ENCODE data around the gene SNAPC5. TPM values are rescaled to one million over a fixed set of nuclear protein-coding genes. Genes with fewer than 3 reads are reported as not detected.

SNAPC5 gene
- polyA plus RNA-seq, result 10 to 100 TPM; 48.9 to 88.4 (median 49.8) TPM

GRCh38 chr15:66497502-66498455 lies at the start of gene SNAPC5:
SNAPC5 (minus strand) TSS chr15:66497762; CDS start chr15:66497731, 31 bp downstream.
- H3K9me3 Mint-ChIP-seq, result no peaks in the 10 kb centered on the region
- H3K4me1 Mint-ChIP-seq, result peaks cover 34 to 51% of the 10 kb centered on the region in 2 donors
- H3K36me3 Mint-ChIP-seq, result peaks cover 22 to 58% (median 29%) of the 10 kb centered on the region in 3 donors
- peak; percentile 96 to 97 (median 97) for DNase-seq
- H3K27ac Mint-ChIP-seq, result peak within 1 kb of the TSS; percentile 96 to 98 (median 97)
- peak within 1 kb of the TSS; percentile 91 to 97 (median 95) for H3K4me3 Mint-ChIP-seq
- peaks cover 8 to 18% (median 9%) of the 10 kb centered on the region in 3 donors for H3K27me3 Mint-ChIP-seq (ENCODE audit: low read depth in 3 of 3)

- H3K36me3 Mint-ChIP-seq, result peaks cover 21 to 30% (median 25%) of the 10 kb centered on the region in 3 donors
Observed at GRCh38 chr15:66545255-66545654, 47.7 kb upstream of the SNAPC5 start.

GRCh38 chr15:66542896-66543295 lies 45.3 kb upstream of the SNAPC5 start:
- H3K4me3 Mint-ChIP-seq, result no peak overlapping the region
- no peaks in the 10 kb centered on the region for H3K4me1 Mint-ChIP-seq
- no peaks in the 10 kb centered on the region for H3K9me3 Mint-ChIP-seq
- no peak overlapping the region for H3K27ac Mint-ChIP-seq
- peaks cover 27 to 35% (median 28%) of the 10 kb centered on the region in 3 donors for H3K36me3 Mint-ChIP-seq
- DNase-seq, result no peak
- H3K27me3 Mint-ChIP-seq (ENCODE audit: low read depth in 3 of 3), result no peaks in the 10 kb centered on the region

More at GRCh38 chr15:66545255-66545654, 47.7 kb upstream of the SNAPC5 start:
- Mint-ChIP-seq H3K4me1 (no peaks in the 10 kb centered on the region), H3K27ac (no peak overlapping the region), H3K9me3 (no peaks in the 10 kb centered on the region), H3K4me3 (no peak overlapping the region), H3K27me3 (ENCODE audit: low read depth in 3 of 3) (no peaks in the 10 kb centered on the region)
- DNase-seq, result no peak

GRCh38 chr15:66535056-66535455 lies 37.5 kb upstream of the SNAPC5 start:
- Mint-ChIP-seq H3K27me3 (ENCODE audit: low read depth in 3 of 3) (no peaks in the 10 kb centered on the region), H3K4me1 (no peaks in the 10 kb centered on the region), H3K4me3 (no peak overlapping the region), H3K36me3 (peaks cover 18 to 36% (median 24%) of the 10 kb centered on the region in 3 donors), H3K9me3 (no peaks in the 10 kb centered on the region), H3K27ac (no peak overlapping the region)
- DNase-seq, result no peak

- Mint-ChIP-seq H3K27ac (no peak overlapping the region), H3K4me1 (no peaks in the 10 kb centered on the region), H3K4me3 (no peak overlapping the region), H3K27me3 (ENCODE audit: low read depth in 3 of 3) (no peaks in the 10 kb centered on the region), H3K36me3 (peaks cover 13 to 33% (median 26%) of the 10 kb centered on the region in 3 donors), H3K9me3 (no peaks in the 10 kb centered on the region)
- no peak for DNase-seq
Observed at GRCh38 chr15:66524838-66525237, 27.3 kb upstream of the SNAPC5 start.

GRCh38 chr15:66523926-66524325 lies 26.4 kb upstream of the SNAPC5 start:
- H3K27ac Mint-ChIP-seq, result no peak overlapping the region
- DNase-seq, result no peak
- no peaks in the 10 kb centered on the region for H3K9me3 Mint-ChIP-seq
- H3K36me3 Mint-ChIP-seq, result peaks cover 8 to 28% (median 20%) of the 10 kb centered on the region in 3 donors
- H3K4me3 Mint-ChIP-seq, result no peak overlapping the region
- H3K27me3 Mint-ChIP-seq (ENCODE audit: low read depth in 3 of 3), result no peaks in the 10 kb centered on the region
- H3K4me1 Mint-ChIP-seq, result no peaks in the 10 kb centered on the region

- DNase-seq, result no peak
- Mint-ChIP-seq H3K27me3 (ENCODE audit: low read depth in 3 of 3) (no peaks in the 10 kb centered on the region), H3K4me3 (no peak overlapping the region), H3K9me3 (no peaks in the 10 kb centered on the region), H3K27ac (peak overlapping the region in 1 of 6 donors; percentile 64), H3K4me1 (no peaks in the 10 kb centered on the region), H3K36me3 (peaks cover 12 to 22% (median 20%) of the 10 kb centered on the region in 3 donors)
Observed at GRCh38 chr15:66515901-66516322, 18.4 kb upstream of the SNAPC5 start.

- peaks cover 12 to 21% (median 20%) of the 10 kb centered on the region in 3 donors for H3K36me3 Mint-ChIP-seq
- H3K4me3 Mint-ChIP-seq, result no peak overlapping the region
- no peak overlapping the region for H3K27ac Mint-ChIP-seq
- no peaks in the 10 kb centered on the region for H3K9me3 Mint-ChIP-seq
- H3K4me1 Mint-ChIP-seq, result no peaks in the 10 kb centered on the region
- DNase-seq, result no peak
- H3K27me3 Mint-ChIP-seq (ENCODE audit: low read depth in 3 of 3), result no peaks in the 10 kb centered on the region
Observed at GRCh38 chr15:66514586-66514985, 17.0 kb upstream of the SNAPC5 start.

- Mint-ChIP-seq H3K36me3 (no peaks in the 10 kb centered on the region), H3K27me3 (ENCODE audit: low read depth in 3 of 3) (peaks cover 10 to 12% (median 11%) of the 10 kb centered on the region in 3 donors), H3K27ac (no peak overlapping the region), H3K4me3 (no peak overlapping the region), H3K9me3 (no peaks in the 10 kb centered on the region), H3K4me1 (peaks cover 25 to 33% of the 10 kb centered on the region in 2 donors)
- DNase-seq, result no peak
Observed at GRCh38 chr15:66508293-66508883, 10.8 kb upstream of the SNAPC5 start.

- peaks cover 36 to 51% of the 10 kb centered on the region in 2 donors for H3K4me1 Mint-ChIP-seq
- H3K27ac Mint-ChIP-seq, result peak overlapping the region; percentile 97 to 100 (median 98)
- H3K36me3 Mint-ChIP-seq, result peaks cover 3 to 20% (median 4%) of the 10 kb centered on the region in 3 donors
- no peak for DNase-seq
- no peaks in the 10 kb centered on the region for H3K9me3 Mint-ChIP-seq
- peak overlapping the region; percentile 96 to 100 (median 99) for H3K4me3 Mint-ChIP-seq
- peaks cover 10 to 14% (median 12%) of the 10 kb centered on the region in 3 donors for H3K27me3 Mint-ChIP-seq (ENCODE audit: low read depth in 3 of 3)
Observed at GRCh38 chr15:66505818-66506217, 8.3 kb upstream of the SNAPC5 start.

- peak overlapping the region; percentile 97 to 100 (median 98) for H3K27ac Mint-ChIP-seq
- peak overlapping the region; percentile 96 to 100 (median 99) for H3K4me3 Mint-ChIP-seq
- H3K4me1 Mint-ChIP-seq, result peaks cover 36 to 52% of the 10 kb centered on the region in 2 donors
- DNase-seq, result no peak
- H3K27me3 Mint-ChIP-seq (ENCODE audit: low read depth in 3 of 3), result peaks cover 10 to 14% (median 12%) of the 10 kb centered on the region in 3 donors
- peaks cover 4 to 24% (median 8%) of the 10 kb centered on the region in 3 donors for H3K36me3 Mint-ChIP-seq
- no peaks in the 10 kb centered on the region for H3K9me3 Mint-ChIP-seq
Observed at GRCh38 chr15:66505430-66505811, 7.9 kb upstream of the SNAPC5 start.

GRCh38 chr15:66504563-66505429 lies 7.2 kb upstream of the SNAPC5 start, which contains the start of the genes RPL4 and ZWILCH:
RPL4 (minus strand) TSS chr15:66504855; CDS start chr15:66504790, 65 bp downstream.
ZWILCH (plus strand) TSS chr15:66505326; CDS start chr15:66505339, 13 bp downstream.
- Mint-ChIP-seq H3K36me3 (peaks cover 10 to 30% (median 14%) of the 10 kb centered on the region in 3 donors), H3K4me1 (peaks cover 39 to 57% of the 10 kb centered on the region in 2 donors)

More at GRCh38 chr15:66504563-66505429, 7.2 kb upstream of the SNAPC5 start, which contains the start of the genes RPL4 and ZWILCH:
- peak; percentile 85 to 87 (median 86) for DNase-seq
- Mint-ChIP-seq H3K27ac (peak within 1 kb of the TSS; percentile 97 to 100 (median 98)), H3K4me3 (peak within 1 kb of the TSS; percentile 96 to 100 (median 99)), H3K9me3 (no peaks in the 10 kb centered on the region), H3K27me3 (ENCODE audit: low read depth in 3 of 3) (peaks cover 10 to 14% (median 12%) of the 10 kb centered on the region in 3 donors)
